Glomerular visceral epithelial cell (primary cell): ENCODE results near the gene DGCR6.
"Not testable (repeated sequence)": the region's sequence is repeated elsewhere in the genome, so short reads cannot be mapped to it uniquely, and the experiment has no call there.

ENCODE experiments used
- DNase-seq: peaks from one replicate; pipeline ENCODE4 v3.0.0-alpha.2; 2016; ENCODE audit errors: extremely low spot score

DGCR6 gene

GRCh38 chr22:18960166-18960820 lies 54.2 kb downstream of the DGCR6 start:
- DNase-seq, result not testable (repeated sequence)

DNA sequence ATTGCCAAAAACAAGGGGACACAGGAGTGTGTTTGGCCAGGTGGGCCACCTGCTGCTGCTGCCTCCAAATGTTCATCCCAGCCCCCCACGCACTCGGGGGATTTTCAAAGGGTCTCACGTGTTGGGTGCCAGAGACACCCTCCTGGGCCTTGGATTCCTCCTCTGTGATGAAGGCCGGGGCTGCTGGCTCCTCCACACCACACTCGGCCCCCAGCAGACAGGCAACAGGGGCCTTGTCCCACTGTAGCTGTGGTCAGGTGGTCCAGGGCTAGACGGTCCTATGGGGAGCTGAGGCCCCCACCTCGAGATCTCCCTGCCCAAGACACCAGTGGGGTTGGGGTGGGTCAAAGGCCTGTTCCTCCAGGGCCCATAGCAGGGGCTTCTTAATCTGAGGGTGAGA lies 55.1 kb downstream of the DGCR6 start:
- DNase-seq, result not testable (repeated sequence)
